Measurements from ENCODE around the gene AFAP1L2.

The AFAP1L2 gene

DNA sequence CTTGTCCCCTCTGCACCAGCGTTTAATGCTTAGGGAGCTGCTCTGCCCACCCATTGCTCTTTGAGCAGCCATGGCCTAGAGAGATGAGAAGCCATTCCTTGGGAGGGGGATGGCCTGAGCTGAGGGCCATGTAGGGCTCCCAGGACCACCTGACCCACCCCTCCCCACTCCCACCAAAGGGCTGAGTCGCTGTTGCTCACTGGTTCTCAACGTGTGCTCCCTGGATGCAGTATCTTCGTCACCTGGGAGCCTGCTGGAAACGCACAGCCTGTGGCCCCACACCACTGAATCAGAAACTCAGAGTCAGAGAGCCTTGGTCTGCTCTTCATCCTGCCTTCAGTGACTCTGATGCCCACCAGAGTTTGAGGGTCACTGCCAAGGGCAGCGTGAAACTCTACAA is 128.2 kb downstream of the AFAP1L2 start:
- no peak for DNase-seq (ENCODE audit: low read depth in 2 of 2, low spot score in 1 of 2)

DNA sequence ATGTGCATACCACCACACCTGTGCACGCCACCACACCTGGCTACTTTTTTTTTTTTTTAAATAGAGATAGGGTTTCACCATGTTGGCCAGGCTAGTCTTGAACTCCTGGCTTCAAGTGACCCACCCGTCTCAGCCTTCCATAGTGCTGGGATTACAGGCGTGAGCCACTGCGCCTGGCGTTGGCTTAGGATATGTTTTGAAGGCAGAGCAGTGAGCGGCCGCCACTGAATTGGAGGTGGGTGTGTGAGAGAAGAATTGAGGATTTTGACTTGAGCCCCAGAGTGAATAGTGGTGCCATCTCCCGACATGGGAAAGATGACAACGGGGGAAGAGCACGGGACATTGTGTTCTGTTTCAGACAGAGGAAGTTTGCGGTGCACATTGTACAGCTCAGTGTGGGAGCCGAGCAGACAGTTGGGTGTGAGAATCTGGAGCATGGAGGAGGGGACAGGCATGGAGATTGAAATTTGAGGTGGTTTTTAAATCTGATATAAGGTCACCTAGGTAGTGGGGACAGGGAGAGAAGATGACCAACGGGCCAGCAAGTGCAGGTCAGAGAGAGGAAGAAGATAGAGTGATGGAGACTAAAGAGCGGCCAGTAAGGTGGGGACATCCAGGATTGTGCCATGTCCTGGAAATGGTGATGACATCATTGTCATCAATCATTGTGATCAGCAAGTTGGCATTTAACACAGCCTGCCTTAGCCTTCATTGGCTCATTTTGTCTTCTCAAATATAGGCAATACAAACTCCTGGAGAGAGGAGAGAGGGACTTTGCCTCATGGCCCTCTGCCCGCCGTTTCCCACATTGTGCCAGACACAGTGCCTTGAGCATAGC is 129.5 kb downstream of the AFAP1L2 start:
- no peak for DNase-seq (ENCODE audit: low read depth in 2 of 2, low spot score in 1 of 2)

DNA sequence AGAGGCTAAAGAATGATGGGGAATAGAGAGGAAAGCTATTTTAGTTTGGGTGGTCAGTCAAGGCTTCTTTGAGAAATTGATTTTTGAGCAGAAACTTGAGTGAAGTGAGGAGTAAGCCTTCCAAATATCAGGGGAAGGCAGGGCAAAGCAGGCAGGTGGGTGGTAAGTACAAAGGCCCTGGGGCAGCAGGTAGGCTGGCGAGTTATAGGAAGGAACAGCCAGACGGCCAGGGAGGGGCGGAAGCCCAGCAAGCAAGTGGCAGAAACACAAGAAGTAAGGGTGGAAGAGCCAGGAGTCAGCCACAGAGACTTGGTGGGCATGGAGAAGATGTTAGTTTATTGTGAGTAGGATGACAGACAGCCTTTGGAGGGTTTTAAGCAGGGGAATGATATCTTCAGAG is 130.4 kb downstream of the AFAP1L2 start:
- no peak for DNase-seq (ENCODE audit: low read depth in 2 of 2, low spot score in 1 of 2)

DNA sequence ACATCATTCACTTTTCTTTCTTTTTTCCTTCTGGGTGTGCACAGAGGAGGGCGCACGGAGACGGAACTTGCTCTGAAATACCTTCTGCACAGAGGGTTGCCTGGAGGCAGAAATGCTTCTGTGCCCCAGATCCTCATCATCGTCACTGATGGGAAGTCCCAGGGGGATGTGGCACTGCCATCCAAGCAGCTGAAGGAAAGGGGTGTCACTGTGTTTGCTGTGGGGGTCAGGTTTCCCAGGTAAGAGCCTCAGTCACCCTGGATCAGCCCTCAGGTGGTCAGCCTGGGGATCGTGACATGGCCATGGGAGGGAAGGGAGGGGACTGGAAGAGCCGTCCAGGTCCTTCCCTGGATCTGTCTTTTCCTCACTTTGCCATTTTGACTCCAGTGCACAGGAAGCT is 131.6 kb downstream of the AFAP1L2 start:
- DNase-seq (ENCODE audit: low read depth in 2 of 2, low spot score in 1 of 2), result no peak

GRCh38 chr10:114271779-114272167 is 132.5 kb downstream of the AFAP1L2 start:
- DNase-seq (ENCODE audit: low read depth in 2 of 2, low spot score in 1 of 2), result no peak

GRCh38 chr10:114271075-114271778 is 133.1 kb downstream of the AFAP1L2 start:
- DNase-seq (ENCODE audit: low read depth in 2 of 2, low spot score in 1 of 2), result no peak

GRCh38 chr10:114266521-114266920 is 137.8 kb downstream of the AFAP1L2 start:
- no peak for DNase-seq (ENCODE audit: low read depth in 2 of 2, low spot score in 1 of 2)

GRCh38 chr10:114265392-114266053 is 138.8 kb downstream of the AFAP1L2 start:
- DNase-seq (ENCODE audit: low read depth in 2 of 2, low spot score in 1 of 2), result no peak

DNA sequence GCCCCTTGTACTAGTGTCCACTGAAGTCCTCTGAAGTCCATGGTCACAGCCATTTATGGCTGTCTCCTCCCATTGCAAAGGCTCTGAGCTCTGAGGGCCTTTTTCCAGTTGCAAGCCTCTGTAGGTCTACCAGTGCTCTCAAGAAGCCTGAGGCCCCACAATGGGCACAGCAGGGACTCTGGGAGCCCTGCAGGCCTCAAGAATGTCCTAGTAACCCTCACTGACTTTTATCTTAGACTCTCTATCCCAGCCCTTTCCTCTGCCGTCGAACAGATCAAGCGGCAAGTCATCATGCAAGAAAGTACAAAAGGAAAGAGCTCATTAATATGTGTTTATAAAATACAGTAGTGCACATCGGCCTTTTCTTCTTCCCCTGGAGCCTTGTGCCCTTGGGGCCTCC is 141.8 kb downstream of the AFAP1L2 start:
- DNase-seq (ENCODE audit: low read depth in 2 of 2, low spot score in 1 of 2), result no peak

- no peak for DNase-seq (ENCODE audit: low read depth in 2 of 2, low spot score in 1 of 2)
Observed at GRCh38 chr10:114261076-114261475, 143.2 kb downstream of the AFAP1L2 start.

GRCh38 chr10:114260366-114260765 is 143.9 kb downstream of the AFAP1L2 start:
- DNase-seq (ENCODE audit: low read depth in 2 of 2, low spot score in 1 of 2), result no peak

- no peak for DNase-seq (ENCODE audit: low read depth in 2 of 2, low spot score in 1 of 2)
Observed at GRCh38 chr10:114259824-114260223, 144.5 kb downstream of the AFAP1L2 start.

DNA sequence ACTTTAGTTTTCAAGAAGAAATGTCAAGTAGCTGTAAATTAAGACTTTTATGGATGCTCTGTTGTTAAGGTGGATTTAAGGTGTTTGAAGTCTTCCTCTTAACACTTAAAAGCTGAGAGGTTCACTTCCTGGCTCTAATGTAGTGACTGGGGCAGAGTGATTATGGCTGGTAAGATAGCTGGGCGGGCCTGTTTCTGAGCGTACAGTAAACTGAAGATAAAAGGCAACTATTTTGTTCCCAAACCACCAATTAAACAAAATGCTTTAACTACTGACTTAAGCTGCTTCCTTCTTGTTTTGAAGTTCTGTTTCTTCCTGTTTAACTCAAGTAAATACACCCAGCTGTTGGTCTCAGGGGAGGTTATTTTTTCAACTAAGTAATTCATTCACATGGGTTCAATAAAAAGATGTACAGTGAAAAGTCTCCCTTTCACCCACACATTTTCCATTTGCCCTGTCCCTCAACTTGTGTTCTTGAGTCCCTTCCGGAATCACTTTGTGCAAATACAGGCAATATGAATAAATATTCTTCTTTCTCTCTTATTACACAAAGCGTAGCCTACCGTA is 145.9 kb downstream of the AFAP1L2 start:
- DNase-seq (ENCODE audit: low read depth in 2 of 2, low spot score in 1 of 2), result no peak

DNA sequence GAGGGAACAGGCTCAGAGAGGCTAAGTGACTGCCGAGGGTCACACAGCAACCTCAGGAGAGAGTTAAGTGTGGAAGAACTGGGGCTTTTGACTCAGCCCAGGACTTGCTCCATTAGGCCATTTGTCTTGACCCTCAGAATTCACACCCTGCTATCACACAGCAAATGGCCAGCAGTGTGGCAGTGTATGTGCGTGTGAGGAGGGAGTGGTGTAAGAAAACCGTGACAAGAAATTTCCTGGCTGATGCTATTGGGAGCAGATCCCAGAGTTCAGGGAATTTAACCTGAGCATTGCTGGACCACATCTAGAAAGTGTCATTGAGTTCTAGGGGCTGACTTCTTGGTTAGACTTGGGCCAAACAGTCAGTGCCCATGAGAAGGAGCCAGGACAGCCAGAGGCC is 146.8 kb downstream of the AFAP1L2 start:
- no peak for DNase-seq (ENCODE audit: low read depth in 2 of 2, low spot score in 1 of 2)

- DNase-seq (ENCODE audit: low read depth in 2 of 2, low spot score in 1 of 2), result no peak
Observed at GRCh38 chr10:114256822-114257221, 147.5 kb downstream of the AFAP1L2 start.

DNA sequence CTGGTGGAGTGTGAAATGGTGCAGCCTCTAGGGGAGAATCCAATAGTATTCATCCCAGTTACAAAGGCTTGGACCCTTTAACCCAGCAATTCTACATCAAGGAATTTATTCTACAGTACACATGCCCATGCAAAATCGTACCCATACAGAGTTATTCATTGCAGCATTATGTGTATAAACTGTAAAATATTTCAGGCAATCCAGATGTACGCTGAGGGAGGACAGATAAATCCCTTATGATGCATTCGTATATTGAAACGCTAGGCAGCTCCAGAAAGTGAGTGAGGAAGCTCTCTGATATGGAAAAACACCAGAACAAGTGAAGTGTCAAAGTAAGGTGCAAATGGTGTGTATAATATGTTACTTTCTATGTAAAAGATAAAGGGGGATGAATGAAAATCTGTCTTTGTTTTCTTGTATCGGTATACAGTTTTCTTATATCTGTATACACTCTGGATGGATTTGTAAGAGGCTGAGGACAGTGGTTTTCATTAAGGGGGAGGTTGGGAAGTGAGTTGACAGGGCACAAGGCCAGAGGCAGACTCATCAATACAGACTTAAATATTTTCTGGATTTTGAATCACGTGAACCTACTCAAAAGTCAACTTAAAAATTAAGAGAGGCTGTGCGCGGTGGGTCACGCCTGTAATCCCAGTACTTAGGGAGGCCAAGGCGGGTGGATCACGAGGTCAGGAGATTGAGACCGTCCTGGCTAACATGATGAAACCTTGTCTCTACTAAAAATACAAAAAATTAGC is 148.1 kb downstream of the AFAP1L2 start:
- DNase-seq (ENCODE audit: low read depth in 2 of 2, low spot score in 1 of 2), result no peak

DNA sequence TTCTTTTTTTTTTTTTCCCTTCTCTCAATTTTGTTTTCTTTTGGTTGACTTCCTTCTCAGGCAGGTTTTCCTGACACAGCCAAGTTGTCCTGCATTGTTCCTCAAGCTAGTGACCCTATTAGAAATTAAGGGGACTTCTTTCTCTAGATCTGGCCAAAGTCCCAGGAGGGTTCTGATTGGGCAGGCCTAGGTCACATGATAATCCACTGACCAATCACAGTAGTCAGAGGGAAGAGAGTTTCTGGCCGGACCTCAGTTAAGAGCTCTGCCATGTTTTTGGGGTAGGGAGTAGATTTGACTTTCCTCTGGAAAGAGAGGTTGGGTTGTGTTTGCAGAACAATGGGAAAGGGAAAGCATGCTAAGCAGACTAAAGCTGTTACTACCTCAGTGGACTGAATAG is 149.1 kb downstream of the AFAP1L2 start:
- DNase-seq (ENCODE audit: low read depth in 2 of 2, low spot score in 1 of 2), result no peak

DNA sequence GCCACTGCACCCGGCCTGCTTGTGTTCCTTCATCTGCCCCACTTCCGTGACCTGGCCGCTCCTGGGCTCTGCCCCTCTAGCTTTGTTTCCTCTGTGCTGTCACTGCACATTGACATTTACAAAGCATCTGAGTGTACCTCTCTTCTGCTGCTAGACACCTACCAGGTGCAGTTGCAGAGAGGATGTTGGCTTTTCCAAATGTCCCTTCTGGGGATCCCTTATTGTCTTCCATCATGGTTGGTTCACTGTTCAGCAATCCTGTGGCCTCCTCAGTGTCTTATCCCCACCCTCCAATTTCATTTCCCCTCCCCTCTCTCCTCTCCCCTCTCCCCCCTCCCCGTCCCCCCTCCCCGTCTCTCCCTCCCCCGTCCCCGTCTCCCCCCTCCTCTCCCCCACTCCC is 151.4 kb downstream of the AFAP1L2 start:
- DNase-seq (ENCODE audit: low read depth in 2 of 2, low spot score in 1 of 2), result no peak

DNA sequence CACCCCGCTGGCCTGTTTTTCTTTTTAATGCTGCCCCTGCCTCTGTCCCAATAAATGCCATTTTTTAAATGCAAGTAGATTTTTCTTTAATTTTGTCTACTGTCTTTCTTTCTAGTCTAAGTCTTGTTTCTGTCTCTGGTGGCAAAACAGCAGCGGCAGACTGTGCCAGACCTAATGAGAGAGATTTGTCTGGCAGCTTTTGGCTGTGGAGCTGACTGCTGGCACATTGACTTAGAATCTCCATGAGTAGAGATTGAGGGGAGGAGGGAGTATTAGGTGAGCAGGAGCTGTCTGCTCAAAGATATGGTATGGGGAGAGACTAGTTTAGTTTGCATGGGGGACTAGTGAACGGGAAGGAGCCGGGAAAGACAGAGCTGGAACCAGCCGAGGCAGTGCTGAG is 152.2 kb downstream of the AFAP1L2 start:
- no peak for DNase-seq (ENCODE audit: low read depth in 2 of 2, low spot score in 1 of 2)

- no peak for DNase-seq (ENCODE audit: low read depth in 2 of 2, low spot score in 1 of 2)
Observed at GRCh38 chr10:114250716-114251115, 153.6 kb downstream of the AFAP1L2 start.

DNA sequence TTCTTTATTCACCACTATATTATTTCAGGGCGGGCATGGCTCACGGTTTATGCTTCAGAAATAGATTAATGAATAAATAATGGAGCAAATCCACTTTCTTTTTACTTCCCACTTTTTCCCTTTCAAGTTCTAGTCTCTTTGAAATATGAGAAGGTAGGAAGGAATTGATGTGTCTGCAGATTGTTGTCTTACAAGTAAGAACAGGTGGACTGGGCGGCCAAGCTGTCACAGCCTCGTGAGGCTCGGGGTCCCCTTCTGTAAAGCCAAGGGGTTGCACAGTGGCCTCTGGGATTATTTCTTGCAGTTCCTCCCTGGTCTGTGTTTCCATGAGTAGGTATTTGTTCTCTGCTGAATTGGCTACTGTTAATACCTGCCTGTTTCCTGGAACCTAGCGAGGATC is 154.1 kb downstream of the AFAP1L2 start:
- DNase-seq (ENCODE audit: low read depth in 2 of 2, low spot score in 1 of 2), result no peak

Measured in stimulated activated CD8-positive, alpha-beta memory T cell treated with anti-CD3 and anti-CD28 coated beads, Interleukin-4, amount 100 ng/mL, for 1 hour (primary cell).